Stomach (tissue), 9 donors: ENCODE measurements around the gene ERMAP. TPM values are rescaled to one million over a fixed set of nuclear protein-coding genes. Genes with fewer than 3 reads are reported as not detected.

Experiments used
- DNase-seq, 2 donors: peaks; one replicate each; pipeline versions ENCODE4 v3.0.0 to v3.0.0-alpha.2; 2013 to 2019
- H3K27ac ChIP-seq, 5 donors: fragments of 200-600 bp in 4 of 5; sonication (generic) in 4 of 5; one replicate each; pipeline ENCODE4 v1.5.1; 2013 to 2019; ENCODE audit warnings: mild to moderate bottlenecking in 1 of 5, moderate library complexity in 1 of 5
- H3K27me3 ChIP-seq, 3 donors: fragments of 200-600 bp; sonication (generic); one replicate each; pipeline ENCODE4 v1.5.1; 2017 to 2019; ENCODE audit warnings: mixed run types in 1 of 3
- H3K36me3 ChIP-seq, 4 donors: fragments of 200-600 bp; sonication (generic); 1 replicate in 3 of 4; 2 replicates in 1 of 4; pipeline ENCODE4 v1.5.1; 2016 to 2019
- H3K4me1 ChIP-seq, 4 donors: fragments of 200-600 bp; sonication (generic); one replicate each; pipeline ENCODE4 v1.5.1; 2016 to 2019
- H3K4me3 ChIP-seq, 4 donors: fragments of 200-600 bp; sonication (generic) in 3 of 4; one replicate each; pipeline ENCODE4 v1.5.1; 2016 to 2019; ENCODE audit warnings: mild to moderate bottlenecking in 1 of 4
- H3K9me3 ChIP-seq, 4 donors: fragments of 200-600 bp; sonication (generic); one replicate each; pipeline ENCODE4 v1.5.1; 2016 to 2019
- EP300 ChIP-seq: sonication (generic); formaldehyde crosslinking; IDR thresholded peaks from one replicate; pipeline ENCODE4 v1.6.1; 2017; ENCODE audit warnings: antibody characterized with exemption
- POLR2A ChIP-seq, 4 donors: fragments of 450-650 bp; IDR thresholded peaks; one replicate each; pipeline ENCODE4 v1.6.1; 2016; ENCODE audit warnings: antibody characterized with exemption in 4 of 4, control low read depth in 2 of 4, mild to moderate bottlenecking in 1 of 4, moderate library complexity in 1 of 4
- POLR2AphosphoS5 ChIP-seq, 3 donors: sonication (generic); formaldehyde crosslinking; IDR thresholded peaks; one replicate each; pipeline ENCODE4 v1.6.1; 2016; ENCODE audit warnings: antibody characterized with exemption in 3 of 3
- WGBS, 5 donors: extraction: QIAGEN DNeasy Blood & Tissue Kit in 3 of 5; methylation state at CpG; one replicate each; pipeline versions ENCODE4 v1.1.5 to v1.1.7; 2013 to 2018; 5-methylcytosine and 5-hydroxymethylcytosine counted together
- intact Hi-C: fragments of 100-400 bp; cut with DNase I; formaldehyde crosslinking; loops from one replicate; pipeline ENCODE4 v1.15.1; 2023; ENCODE audit warnings: low total_unique reads
- polyA plus RNA-seq, 3 donors: library from polyadenylated mRNA; stranded (reverse); fragments of 200-250 nt; gene quantifications; one replicate each; pipeline ENCODE4 v1.2.3, GENCODE V29; 2013
- total RNA-seq, 5 donors: library from RNA; depleted of rRNA; stranded (reverse); fragments of >200 nt; gene quantifications; one replicate each; pipeline versions ENCODE4 v1.1.0 to v1.2.3, GENCODE V29; 2014 to 2016
- TF ChIP-seq, protein P1 (sequence below), 7 experiments: fragments of 450-650 bp in 4 of 7; fragments of 200-600 bp in 3 of 7; sonication (generic) in 3 of 7; IDR thresholded peaks; one replicate each; pipeline ENCODE4 v1.5.1; 2016 to 2019; ENCODE audit warnings: antibody characterized with exemption in 7 of 7, control low read depth in 2 of 7, mild to moderate bottlenecking in 1 of 7
- donor health status: healthy with polysubstance abuse.
- donor health status: Bipolar disorder and iron deficiency.
- donor health status: healthy.

ERMAP gene
- total and polyA plus RNA-seq, 8 donors: 3.5 to 13.6 (median 4.9) TPM; not detected in 1

DNA sequence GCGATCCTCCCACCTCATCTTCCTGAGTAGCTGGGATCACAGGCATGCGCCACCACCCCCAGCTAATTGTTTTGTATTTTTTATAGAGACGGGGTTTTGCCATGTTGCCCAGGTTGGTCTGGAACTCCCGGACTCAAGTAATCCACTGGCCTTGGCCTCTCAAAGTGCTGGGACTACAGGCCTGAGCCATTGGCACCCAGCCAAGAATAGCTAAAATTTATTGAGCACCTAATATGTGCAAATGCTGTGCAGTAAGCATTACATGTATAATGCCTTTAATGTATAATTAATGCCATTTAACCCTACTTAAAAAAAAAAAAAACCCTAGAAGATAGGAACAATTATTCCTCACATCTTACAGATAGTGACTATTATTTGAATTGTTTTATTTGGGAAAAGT is 72.3 kb downstream of the ERMAP start:
- TF ChIP-seq POLR2AphosphoS5 (IDR thresholded peaks at IDR 0.05) (no peak), EP300 (no peak), POLR2A (IDR thresholded peaks at IDR 0.05) (no peak)
- TF ChIP-seq, protein P1, sequence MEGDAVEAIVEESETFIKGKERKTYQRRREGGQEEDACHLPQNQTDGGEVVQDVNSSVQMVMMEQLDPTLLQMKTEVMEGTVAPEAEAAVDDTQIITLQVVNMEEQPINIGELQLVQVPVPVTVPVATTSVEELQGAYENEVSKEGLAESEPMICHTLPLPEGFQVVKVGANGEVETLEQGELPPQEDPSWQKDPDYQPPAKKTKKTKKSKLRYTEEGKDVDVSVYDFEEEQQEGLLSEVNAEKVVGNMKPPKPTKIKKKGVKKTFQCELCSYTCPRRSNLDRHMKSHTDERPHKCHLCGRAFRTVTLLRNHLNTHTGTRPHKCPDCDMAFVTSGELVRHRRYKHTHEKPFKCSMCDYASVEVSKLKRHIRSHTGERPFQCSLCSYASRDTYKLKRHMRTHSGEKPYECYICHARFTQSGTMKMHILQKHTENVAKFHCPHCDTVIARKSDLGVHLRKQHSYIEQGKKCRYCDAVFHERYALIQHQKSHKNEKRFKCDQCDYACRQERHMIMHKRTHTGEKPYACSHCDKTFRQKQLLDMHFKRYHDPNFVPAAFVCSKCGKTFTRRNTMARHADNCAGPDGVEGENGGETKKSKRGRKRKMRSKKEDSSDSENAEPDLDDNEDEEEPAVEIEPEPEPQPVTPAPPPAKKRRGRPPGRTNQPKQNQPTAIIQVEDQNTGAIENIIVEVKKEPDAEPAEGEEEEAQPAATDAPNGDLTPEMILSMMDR (IDR thresholded peaks at IDR 0.05): no peak
- Histone ChIP-seq H3K36me3 (no peaks in the 10 kb centered on the region), H3K9me3 (no peaks in the 10 kb centered on the region), H3K27me3 (peaks cover 0 to 13% (median 0%) of the 10 kb centered on the region in 3 donors), H3K4me3 (no peak overlapping the region), H3K27ac (no peak overlapping the region), H3K4me1 (no peaks in the 10 kb centered on the region)
- DNase-seq: no peak
- WGBS, 5 donors: 81 to 95% (median 94%) methylated on average over 4 of the region's 4 CpGs
- intact Hi-C loops: no loop called here

- Histone ChIP-seq H3K27me3 (peaks cover 0 to 8% (median 0%) of the 10 kb centered on the region in 3 donors), H3K36me3 (no peaks in the 10 kb centered on the region), H3K9me3 (no peaks in the 10 kb centered on the region), H3K27ac (no peak overlapping the region), H3K4me1 (no peaks in the 10 kb centered on the region), H3K4me3 (no peak overlapping the region)
- no peak for DNase-seq
- TF ChIP-seq EP300 (no peak), POLR2AphosphoS5 (IDR thresholded peaks at IDR 0.05) (no peak), POLR2A (IDR thresholded peaks at IDR 0.05) (no peak)
- TF ChIP-seq, protein P1 (IDR thresholded peaks at IDR 0.05): no peak
- intact Hi-C loops: no loop called here
- WGBS, 5 donors: 54 to 70% (median 62%) methylated on average over 5 of the region's 5 CpGs
Observed at GRCh38 chr1:42891465-42892138, 74.7 kb downstream of the ERMAP start.

Other genes with a start within 250 kb of the ERMAP start
- 10 to 100 TPM in 2 of 5 donors, 1 to 10 TPM in 2, not detected in 1; 5.2 to 70.1 (median 28.2) TPM for gene PPIH, start 158.7 kb upstream of the ERMAP start, total RNA-seq
- 10 to 100 TPM; 31.6 to 72.3 (median 47.8) TPM for gene PPIH, start 158.7 kb upstream of the ERMAP start, polyA plus RNA-seq
- 100 to 1,000 TPM; 201 to 379 (median 337) TPM for gene YBX1, start 134.7 kb upstream of the ERMAP start, total RNA-seq
- gene YBX1, start 134.7 kb upstream of the ERMAP start, polyA plus RNA-seq: 100 to 1,000 TPM; 526 to 844 (median 718) TPM
- under 1 TPM in 1 of 5 donors, not detected in 4; 0.37 TPM for gene CLDN19, start 76.9 kb upstream of the ERMAP start, total RNA-seq
- not detected for gene CLDN19, start 76.9 kb upstream of the ERMAP start, polyA plus RNA-seq
- 10 to 100 TPM; 17.8 to 78.2 (median 43.0) TPM for gene P3H1, start 50.1 kb upstream of the ERMAP start, total RNA-seq
- gene P3H1, start 50.1 kb upstream of the ERMAP start, polyA plus RNA-seq: 10 to 100 TPM in 2 of 3 donors, 1 to 10 TPM in 1; 5.0 to 18.2 (median 13.4) TPM
- 1 to 10 TPM in 2 of 5 donors, under 1 TPM in 1, not detected in 2; 0.89 to 6.7 (median 6.1) TPM for gene C1orf50, start 49.9 kb upstream of the ERMAP start, total RNA-seq
- gene C1orf50, start 49.9 kb upstream of the ERMAP start, polyA plus RNA-seq: 1 to 10 TPM; 3.9 to 6.0 (median 4.1) TPM
- gene TMEM269, start 32.1 kb upstream of the ERMAP start, total RNA-seq: under 1 TPM in 1 of 5 donors, not detected in 4; 0.55 TPM
- under 1 TPM in 1 of 3 donors, not detected in 2; 0.03 TPM for gene TMEM269, start 32.1 kb upstream of the ERMAP start, polyA plus RNA-seq
- gene SVBP, start 275 bp downstream of the ERMAP start, total RNA-seq: 10 to 100 TPM in 4 of 5 donors, not detected in 1; 11.2 to 30.9 (median 18.3) TPM
- 10 to 100 TPM; 25.1 to 51.2 (median 29.4) TPM for gene SVBP, start 275 bp downstream of the ERMAP start, polyA plus RNA-seq
- gene ZNF691, start 29.5 kb downstream of the ERMAP start, total RNA-seq: 10 to 100 TPM in 1 of 5 donors, 1 to 10 TPM in 4; 1.2 to 12.8 (median 4.2) TPM
- gene ZNF691, start 29.5 kb downstream of the ERMAP start, polyA plus RNA-seq: 10 to 100 TPM in 1 of 3 donors, 1 to 10 TPM in 2; 6.0 to 11.8 (median 6.3) TPM
- 10 to 100 TPM in 3 of 5 donors, 1 to 10 TPM in 2; 1.2 to 32.5 (median 28.1) TPM for gene SLC2A1, start 141.7 kb downstream of the ERMAP start, total RNA-seq
- 10 to 100 TPM in 1 of 3 donors, 1 to 10 TPM in 2; 4.3 to 39.8 (median 8.4) TPM for gene SLC2A1, start 141.7 kb downstream of the ERMAP start, polyA plus RNA-seq